Brain microvascular endothelial cell (primary cell): Measurements from ENCODE around the gene TMEM178B.

Experiments used
- DNase-seq: peaks from one replicate; pipeline ENCODE4 v3.0.0-alpha.2; 2020
- H3K27ac ChIP-seq: fragments of 250-450 bp; sonication (Bioruptor Pico); 2 replicates; pipeline ENCODE4 v1.5.1; 2020; ENCODE audit warnings: mild to moderate bottlenecking, moderate library complexity
- H3K27me3 ChIP-seq: fragments of 250-450 bp; sonication (Bioruptor Pico); replicated peaks from 2 replicates; pipeline ENCODE4 v1.5.1; 2020; ENCODE audit warnings: mild to moderate bottlenecking
- H3K36me3 ChIP-seq: fragments of 250-450 bp; sonication (Bioruptor Pico); replicated peaks from 2 replicates; pipeline ENCODE4 v1.5.1; 2020; ENCODE audit warnings: mild to moderate bottlenecking
- H3K4me3 ChIP-seq: 2 replicates; pipeline ENCODE4 v1.5.1; 2011; ENCODE audit warnings: low read depth, mild to moderate bottlenecking, control low read depth, low read length, moderate library complexity
- in situ Hi-C: cut with HindIII; loops from 2 replicates; pipeline ENCODE4 v1.10.0; 2017; ENCODE audit warnings: low sequenced_read_pairs, low pct_ligation_motif_present
- TF ChIP-seq, protein P1 (sequence below): IDR thresholded peaks from 2 replicates; pipeline ENCODE4 v1.5.1; 2011; ENCODE audit warnings: low read depth, mild to moderate bottlenecking, moderate library complexity, low read length, control low read depth, inconsistent platforms; ENCODE audit errors: missing control alignments

Gene TMEM178B

DNA sequence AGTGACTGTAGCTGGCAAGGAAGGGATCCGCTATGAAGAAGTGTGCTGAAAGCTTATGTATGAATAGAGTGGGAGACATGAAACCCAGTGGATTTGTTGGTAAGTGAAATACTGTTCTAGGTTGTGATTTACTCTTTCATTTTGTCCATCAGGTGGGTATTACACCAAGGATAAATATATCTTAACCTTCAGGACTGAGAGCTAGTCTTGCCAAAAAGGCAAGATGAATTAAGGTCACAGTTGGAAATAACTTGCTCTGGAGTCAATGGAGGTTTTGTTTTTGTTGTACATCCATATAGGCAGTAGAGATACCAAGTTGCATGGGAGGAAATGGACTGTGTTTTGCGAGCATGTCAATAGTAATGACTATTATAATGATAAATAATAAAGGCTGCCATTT, 190.6 kb downstream of the TMEM178B start:
- H3K36me3 ChIP-seq = no peaks in the 10 kb centered on the region
- no peaks in the 10 kb centered on the region for H3K27me3 ChIP-seq
- no peak for DNase-seq
- TF ChIP-seq, protein P1, sequence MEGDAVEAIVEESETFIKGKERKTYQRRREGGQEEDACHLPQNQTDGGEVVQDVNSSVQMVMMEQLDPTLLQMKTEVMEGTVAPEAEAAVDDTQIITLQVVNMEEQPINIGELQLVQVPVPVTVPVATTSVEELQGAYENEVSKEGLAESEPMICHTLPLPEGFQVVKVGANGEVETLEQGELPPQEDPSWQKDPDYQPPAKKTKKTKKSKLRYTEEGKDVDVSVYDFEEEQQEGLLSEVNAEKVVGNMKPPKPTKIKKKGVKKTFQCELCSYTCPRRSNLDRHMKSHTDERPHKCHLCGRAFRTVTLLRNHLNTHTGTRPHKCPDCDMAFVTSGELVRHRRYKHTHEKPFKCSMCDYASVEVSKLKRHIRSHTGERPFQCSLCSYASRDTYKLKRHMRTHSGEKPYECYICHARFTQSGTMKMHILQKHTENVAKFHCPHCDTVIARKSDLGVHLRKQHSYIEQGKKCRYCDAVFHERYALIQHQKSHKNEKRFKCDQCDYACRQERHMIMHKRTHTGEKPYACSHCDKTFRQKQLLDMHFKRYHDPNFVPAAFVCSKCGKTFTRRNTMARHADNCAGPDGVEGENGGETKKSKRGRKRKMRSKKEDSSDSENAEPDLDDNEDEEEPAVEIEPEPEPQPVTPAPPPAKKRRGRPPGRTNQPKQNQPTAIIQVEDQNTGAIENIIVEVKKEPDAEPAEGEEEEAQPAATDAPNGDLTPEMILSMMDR = no peak
- H3K27ac ChIP-seq = no peak overlapping the region
- in situ Hi-C loops = no loop called here
- H3K4me3 ChIP-seq = no peak overlapping the region

DNA sequence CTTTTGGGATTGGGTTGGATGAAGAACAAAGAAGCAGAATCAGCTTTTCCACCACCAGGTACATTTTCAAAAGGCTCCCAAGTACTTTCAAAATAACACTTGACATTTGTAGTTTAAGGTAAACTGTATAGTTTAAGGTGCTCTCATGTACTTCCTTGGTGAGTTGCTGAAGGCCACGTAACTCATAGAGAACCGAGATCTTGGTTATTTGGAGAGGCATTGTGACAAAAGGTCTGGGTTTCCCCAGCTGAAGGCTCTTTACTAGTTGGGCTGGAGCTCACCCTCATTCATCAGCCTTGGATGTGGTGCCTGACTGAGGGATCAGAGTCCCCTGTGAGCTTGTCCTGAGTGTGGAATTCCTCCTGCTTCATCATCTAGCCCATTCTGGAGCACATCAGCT, 191.8 kb downstream of the TMEM178B start:
- no peak overlapping the region for H3K4me3 ChIP-seq
- DNase-seq = no peak
- no peaks in the 10 kb centered on the region for H3K36me3 ChIP-seq
- TF ChIP-seq, protein P1 = no peak
- in situ Hi-C loops = no loop called here
- H3K27ac ChIP-seq = no peak overlapping the region
- H3K27me3 ChIP-seq = no peaks in the 10 kb centered on the region

DNA sequence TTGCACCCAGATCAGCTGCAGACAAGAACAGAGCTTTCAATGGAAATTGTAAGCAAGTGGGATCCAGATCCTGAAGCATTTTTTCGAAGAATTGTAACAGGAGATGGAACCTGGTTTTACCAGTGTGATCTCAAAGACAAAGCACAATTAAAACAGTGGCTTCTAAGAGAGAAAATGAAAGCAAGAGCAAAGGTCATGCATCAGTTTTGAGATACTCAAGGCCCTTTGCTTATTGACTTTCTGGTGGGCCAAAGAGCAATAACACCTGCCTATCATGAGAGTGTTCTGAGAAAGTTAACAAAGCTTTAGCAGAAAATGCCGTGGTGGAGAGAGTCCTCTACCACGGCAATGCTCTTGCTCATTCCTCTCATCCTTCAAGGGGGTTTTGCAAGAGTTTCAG, 194.8 kb downstream of the TMEM178B start:
- no peak overlapping the region for H3K4me3 ChIP-seq
- no peak for DNase-seq
- no peak overlapping the region for H3K27ac ChIP-seq
- in situ Hi-C loops = no loop called here
- no peaks in the 10 kb centered on the region for H3K27me3 ChIP-seq
- H3K36me3 ChIP-seq = no peaks in the 10 kb centered on the region
- TF ChIP-seq, protein P1 = no peak

DNA sequence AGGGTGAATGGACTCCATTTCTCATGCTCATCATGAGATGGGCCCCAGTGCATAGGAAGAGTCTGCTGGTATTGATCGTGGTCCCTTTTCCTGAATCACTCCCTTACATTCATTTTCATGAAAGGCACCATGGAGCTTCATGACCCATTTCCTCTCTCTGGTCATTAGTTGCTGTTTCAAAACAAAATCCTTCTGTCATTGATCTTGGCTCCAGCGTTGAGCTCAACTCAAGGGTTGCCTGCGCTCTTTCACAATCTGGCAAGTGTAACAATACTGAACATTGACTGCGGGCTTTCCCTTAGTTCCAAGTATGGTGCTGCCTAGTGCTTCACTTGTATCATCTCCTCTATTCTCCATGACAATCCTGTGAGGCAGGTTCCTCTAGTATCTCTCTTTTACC, 197.6 kb downstream of the TMEM178B start:
- no peak overlapping the region for H3K4me3 ChIP-seq
- H3K27me3 ChIP-seq = no peaks in the 10 kb centered on the region
- H3K36me3 ChIP-seq = no peaks in the 10 kb centered on the region
- TF ChIP-seq, protein P1 = no peak
- no peak overlapping the region for H3K27ac ChIP-seq
- no peak for DNase-seq
- in situ Hi-C loops = no loop called here

DNA sequence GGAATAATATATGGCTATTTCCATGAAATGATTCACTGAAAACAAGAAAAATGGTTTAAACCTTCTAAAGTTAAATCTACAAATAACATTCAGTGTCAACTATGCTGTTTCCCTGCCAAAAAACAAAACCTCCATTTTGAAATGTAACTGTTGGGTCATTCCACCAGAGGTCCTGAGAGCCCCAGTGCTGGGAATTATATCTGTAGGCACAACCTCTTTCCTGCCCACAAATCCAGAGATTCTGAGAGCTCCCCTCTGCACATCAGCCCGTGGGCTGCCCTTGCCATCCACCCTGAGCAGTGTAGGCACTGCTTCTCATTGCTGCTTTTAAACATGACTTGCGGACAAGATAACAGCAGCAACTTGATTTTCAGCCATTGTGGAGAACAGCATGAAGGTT, 198.6 kb downstream of the TMEM178B start:
- TF ChIP-seq, protein P1 = no peak
- DNase-seq = no peak
- no peaks in the 10 kb centered on the region for H3K27me3 ChIP-seq
- in situ Hi-C loops = no loop called here
- no peak overlapping the region for H3K27ac ChIP-seq
- H3K36me3 ChIP-seq = no peaks in the 10 kb centered on the region
- H3K4me3 ChIP-seq = no peak overlapping the region

DNA sequence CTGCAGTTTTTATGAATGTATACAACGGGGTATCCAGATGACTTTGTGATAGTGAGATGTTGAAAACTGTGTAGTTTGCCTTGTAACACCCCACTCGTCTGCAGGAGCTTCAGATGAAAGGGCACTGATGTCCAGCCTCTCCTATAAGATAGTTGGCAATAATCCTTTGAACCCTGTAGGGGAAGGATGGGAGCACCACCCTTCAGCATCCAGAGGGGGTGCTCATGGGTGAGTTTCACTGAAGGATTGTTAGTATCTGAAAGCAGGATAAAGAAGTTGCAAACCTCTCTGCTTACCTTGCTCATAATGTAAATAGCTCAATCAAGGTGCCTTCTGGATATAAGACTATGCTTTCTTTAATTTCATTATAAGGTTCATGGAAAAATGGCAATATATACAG, 201.5 kb downstream of the TMEM178B start:
- in situ Hi-C loops = no loop called here
- Histone ChIP-seq H3K27ac (no peak overlapping the region), H3K36me3 (no peaks in the 10 kb centered on the region), H3K27me3 (no peaks in the 10 kb centered on the region), H3K4me3 (no peak overlapping the region)
- TF ChIP-seq, protein P1 = no peak
- DNase-seq = no peak
